Skeletal muscle satellite cell (primary cell): ENCODE data around the gene SPECC1.
"Not testable (repeated sequence)": the region's sequence is repeated elsewhere in the genome, so short reads cannot be mapped to it uniquely, and the experiment has no call there.

Experiments used
- H3K27me3 ChIP-seq: 2 replicates; pipeline ENCODE4 v1.7.0; 2013; ENCODE audit warnings: low read length; ENCODE audit not compliant: control insufficient read depth, insufficient read depth
- H3K36me3 ChIP-seq: 2 replicates; pipeline ENCODE4 v1.7.0; 2013; ENCODE audit warnings: mild to moderate bottlenecking, control low read depth, low read length; ENCODE audit not compliant: insufficient read depth
- H3K4me1 ChIP-seq: 2 replicates; pipeline ENCODE4 v1.7.0; 2013; ENCODE audit warnings: low read length; ENCODE audit not compliant: control insufficient read depth, insufficient read depth
- H3K4me2 ChIP-seq: 2 replicates; pipeline ENCODE4 v1.7.0; 2013; ENCODE audit warnings: mild to moderate bottlenecking, low read length
- H3K4me3 ChIP-seq: 2 replicates; pipeline ENCODE4 v1.7.0; 2013; ENCODE audit warnings: low read length
- H3K9ac ChIP-seq: 2 replicates; pipeline ENCODE4 v1.7.0; 2013; ENCODE audit warnings: mild to moderate bottlenecking, low read depth, low read length, moderate library complexity
- H3K9me3 ChIP-seq: replicated peaks from 2 replicates; pipeline ENCODE4 v1.7.0; 2013; ENCODE audit warnings: mild to moderate bottlenecking, control low read depth, low read length

Gene SPECC1

GRCh38 chr17:20218272-20218671 lies 209.1 kb downstream of the SPECC1 start:
- no peaks in the 10 kb centered on the region for H3K9me3 ChIP-seq
- H3K36me3 ChIP-seq = no peaks in the 10 kb centered on the region
- H3K4me1 ChIP-seq = no peaks in the 10 kb centered on the region

GRCh38 chr17:20223808-20224328 lies 214.7 kb downstream of the SPECC1 start:
- H3K36me3 ChIP-seq = no peaks in the 10 kb centered on the region
- no peak overlapping the region for H3K9ac ChIP-seq
- no peak overlapping the region for H3K4me2 ChIP-seq
- H3K4me1 ChIP-seq = peaks cover 11% of the 10 kb centered on the region
- H3K9me3 ChIP-seq = no peaks in the 10 kb centered on the region
- no peaks in the 10 kb centered on the region for H3K27me3 ChIP-seq
- no peak overlapping the region for H3K4me3 ChIP-seq

More at GRCh38 chr17:20218272-20218671, 209.1 kb downstream of the SPECC1 start:
- no peaks in the 10 kb centered on the region for H3K27me3 ChIP-seq
- H3K9ac ChIP-seq = no peak overlapping the region
- no peak overlapping the region for H3K4me3 ChIP-seq
- no peak overlapping the region for H3K4me2 ChIP-seq

- Histone ChIP-seq H3K36me3 (no peaks in the 10 kb centered on the region), H3K4me3 (no peak overlapping the region), H3K9ac (no peak overlapping the region), H3K9me3 (no peaks in the 10 kb centered on the region), H3K4me2 (no peak overlapping the region), H3K27me3 (no peaks in the 10 kb centered on the region), H3K4me1 (peaks cover 11% of the 10 kb centered on the region)
Observed at GRCh38 chr17:20224379-20224778, 215.2 kb downstream of the SPECC1 start.

- no peaks in the 10 kb centered on the region for H3K9me3 ChIP-seq
- H3K4me2 ChIP-seq = no peak overlapping the region
- peaks cover 11% of the 10 kb centered on the region for H3K4me1 ChIP-seq
- no peak overlapping the region for H3K9ac ChIP-seq
- no peak overlapping the region for H3K4me3 ChIP-seq
- no peaks in the 10 kb centered on the region for H3K27me3 ChIP-seq
- no peaks in the 10 kb centered on the region for H3K36me3 ChIP-seq
Observed at GRCh38 chr17:20225162-20226115, 216.3 kb downstream of the SPECC1 start.

- no peaks in the 10 kb centered on the region for H3K36me3 ChIP-seq
- H3K9ac ChIP-seq = no peak overlapping the region
- peak overlapping the region; percentile 6 for H3K4me2 ChIP-seq
- no peak overlapping the region for H3K4me3 ChIP-seq
- H3K4me1 ChIP-seq = peaks cover 11% of the 10 kb centered on the region
- no peaks in the 10 kb centered on the region for H3K9me3 ChIP-seq
- no peaks in the 10 kb centered on the region for H3K27me3 ChIP-seq
Observed at GRCh38 chr17:20226814-20227482, 217.8 kb downstream of the SPECC1 start.

- not testable (repeated sequence) for H3K4me2 ChIP-seq, H3K36me3 ChIP-seq, H3K9me3 ChIP-seq, H3K27me3 ChIP-seq, H3K9ac ChIP-seq, H3K4me3 ChIP-seq
- H3K4me1 ChIP-seq = peaks cover 11% of the 10 kb centered on the region
Observed at GRCh38 chr17:20227720-20228370, 218.7 kb downstream of the SPECC1 start.

- no peak overlapping the region for H3K9ac ChIP-seq
Observed at GRCh38 chr17:20228410-20228809, 219.3 kb downstream of the SPECC1 start.

GRCh38 chr17:20228860-20229259 lies 219.7 kb downstream of the SPECC1 start:
- peaks cover 8% of the 10 kb centered on the region for H3K36me3 ChIP-seq
- H3K4me2 ChIP-seq = no peak overlapping the region
- H3K4me1 ChIP-seq = peaks cover 11% of the 10 kb centered on the region
- no peaks in the 10 kb centered on the region for H3K27me3 ChIP-seq
- H3K9ac ChIP-seq = no peak overlapping the region
- H3K4me3 ChIP-seq = no peak overlapping the region
- no peaks in the 10 kb centered on the region for H3K9me3 ChIP-seq

More at GRCh38 chr17:20228410-20228809, 219.3 kb downstream of the SPECC1 start:
- H3K4me3 ChIP-seq = no peak overlapping the region
- no peaks in the 10 kb centered on the region for H3K9me3 ChIP-seq
- peaks cover 11% of the 10 kb centered on the region for H3K4me1 ChIP-seq
- peaks cover 8% of the 10 kb centered on the region for H3K36me3 ChIP-seq
- no peak overlapping the region for H3K4me2 ChIP-seq
- H3K27me3 ChIP-seq = no peaks in the 10 kb centered on the region

- H3K9me3 ChIP-seq = no peaks in the 10 kb centered on the region
- H3K4me1 ChIP-seq = peaks cover 11% of the 10 kb centered on the region
- H3K27me3 ChIP-seq = no peaks in the 10 kb centered on the region
- H3K4me2 ChIP-seq = no peak overlapping the region
- H3K9ac ChIP-seq = no peak overlapping the region
- peaks cover 8% of the 10 kb centered on the region for H3K36me3 ChIP-seq
- H3K4me3 ChIP-seq = no peak overlapping the region
Observed at GRCh38 chr17:20230924-20231323, 221.8 kb downstream of the SPECC1 start.

GRCh38 chr17:20232611-20233010 lies 223.5 kb downstream of the SPECC1 start:
- no peak overlapping the region for H3K4me2 ChIP-seq
- no peak overlapping the region for H3K4me3 ChIP-seq
- no peak overlapping the region for H3K9ac ChIP-seq
- H3K36me3 ChIP-seq = peaks cover 8% of the 10 kb centered on the region
- no peaks in the 10 kb centered on the region for H3K27me3 ChIP-seq
- H3K4me1 ChIP-seq = peaks cover 8% of the 10 kb centered on the region
- no peaks in the 10 kb centered on the region for H3K9me3 ChIP-seq

- Histone ChIP-seq H3K9me3 (no peaks in the 10 kb centered on the region), H3K27me3 (no peaks in the 10 kb centered on the region), H3K36me3 (peaks cover 8% of the 10 kb centered on the region), H3K4me3 (no peak overlapping the region), H3K4me1 (no peaks in the 10 kb centered on the region), H3K4me2 (no peak overlapping the region), H3K9ac (no peak overlapping the region)
Observed at GRCh38 chr17:20234276-20234675, 225.1 kb downstream of the SPECC1 start.
